Adipocyte (in vitro differentiated cells): ENCODE data around the gene BARX1.

Experiments used
- DNase-seq: peaks from one replicate; pipeline ENCODE4 v3.0.0-alpha.2; 2015; ENCODE audit warnings: low read depth
- H3K27me3 ChIP-seq: replicated peaks from 2 replicates; pipeline ENCODE4 v1.7.0; 2013; ENCODE audit warnings: mild to moderate bottlenecking, low read length, moderate library complexity; ENCODE audit not compliant: control insufficient read depth, insufficient read depth
- H3K36me3 ChIP-seq: 2 replicates; pipeline ENCODE4 v1.7.0; 2013; ENCODE audit warnings: low read length, mild to moderate bottlenecking, moderate library complexity; ENCODE audit not compliant: control insufficient read depth, insufficient read depth, severe bottlenecking
- H3K4me1 ChIP-seq: 2 replicates; pipeline ENCODE4 v1.7.0; 2013; ENCODE audit warnings: mild to moderate bottlenecking, low read length, moderate library complexity; ENCODE audit not compliant: control insufficient read depth, insufficient read depth
- H3K4me3 ChIP-seq: 2 replicates; pipeline ENCODE4 v1.7.0; 2013; ENCODE audit warnings: mild to moderate bottlenecking, low read length, moderate library complexity
- H3K9ac ChIP-seq: 2 replicates; pipeline ENCODE4 v1.7.0; 2013; ENCODE audit warnings: mild to moderate bottlenecking, low read length, moderate library complexity
- H3K9me3 ChIP-seq: 2 replicates; pipeline ENCODE4 v1.7.0; 2013; ENCODE audit warnings: mild to moderate bottlenecking, low read length, moderate library complexity; ENCODE audit not compliant: control insufficient read depth

BARX1 gene

GRCh38 chr9:93955981-93956784, 1.0 kb upstream of the BARX1 start:
- Histone ChIP-seq H3K4me3 (no peak overlapping the region), H3K27me3 (peaks cover 92% of the 10 kb centered on the region), H3K9ac (no peak overlapping the region), H3K36me3 (no peaks in the 10 kb centered on the region), H3K4me1 (peaks cover 11% of the 10 kb centered on the region), H3K9me3 (no peaks in the 10 kb centered on the region)
- DNase-seq = no peak

GRCh38 chr9:93954434-93955061, 607 bp downstream of the BARX1 start:
- H3K27me3 ChIP-seq = peaks cover 90% of the 10 kb centered on the region
- no peaks in the 10 kb centered on the region for H3K36me3 ChIP-seq
- no peak overlapping the region for H3K9ac ChIP-seq
- peaks cover 13% of the 10 kb centered on the region for H3K4me1 ChIP-seq
- no peak overlapping the region for H3K4me3 ChIP-seq
- DNase-seq = peak; percentile 67
- H3K9me3 ChIP-seq = peaks cover 6% of the 10 kb centered on the region

- H3K4me3 ChIP-seq = no peak overlapping the region
- H3K9ac ChIP-seq = no peak overlapping the region
- H3K36me3 ChIP-seq = no peaks in the 10 kb centered on the region
- peaks cover 90% of the 10 kb centered on the region for H3K27me3 ChIP-seq
- H3K9me3 ChIP-seq = peaks cover 8% of the 10 kb centered on the region
- DNase-seq = peak; percentile 26
- H3K4me1 ChIP-seq = peaks cover 9% of the 10 kb centered on the region
Observed at GRCh38 chr9:93953496-93954433, 1.4 kb downstream of the BARX1 start.

GRCh38 chr9:93952784-93953495, 2.2 kb downstream of the BARX1 start:
- Histone ChIP-seq H3K27me3 (peaks cover 90% of the 10 kb centered on the region), H3K9ac (no peak overlapping the region), H3K4me1 (peaks cover 9% of the 10 kb centered on the region), H3K36me3 (no peaks in the 10 kb centered on the region), H3K4me3 (no peak overlapping the region), H3K9me3 (peaks cover 8% of the 10 kb centered on the region)
- DNase-seq = no peak

- no peak overlapping the region for H3K4me3 ChIP-seq
Observed at GRCh38 chr9:93952119-93952783, 2.9 kb downstream of the BARX1 start.

GRCh38 chr9:93951655-93952118, 3.5 kb downstream of the BARX1 start:
- Histone ChIP-seq H3K4me1 (peaks cover 9% of the 10 kb centered on the region), H3K9ac (no peak overlapping the region), H3K4me3 (no peak overlapping the region), H3K27me3 (peaks cover 87% of the 10 kb centered on the region), H3K9me3 (peaks cover 8% of the 10 kb centered on the region), H3K36me3 (no peaks in the 10 kb centered on the region)
- DNase-seq = no peak

More at GRCh38 chr9:93952119-93952783, 2.9 kb downstream of the BARX1 start:
- no peak for DNase-seq
- Histone ChIP-seq H3K9ac (no peak overlapping the region), H3K4me1 (peaks cover 9% of the 10 kb centered on the region), H3K9me3 (peaks cover 8% of the 10 kb centered on the region), H3K27me3 (peaks cover 88% of the 10 kb centered on the region), H3K36me3 (no peaks in the 10 kb centered on the region)

- H3K4me3 ChIP-seq = peak overlapping the region; percentile 77
- peaks cover 87% of the 10 kb centered on the region for H3K27me3 ChIP-seq
- peaks cover 11% of the 10 kb centered on the region for H3K4me1 ChIP-seq
- peaks cover 8% of the 10 kb centered on the region for H3K9me3 ChIP-seq
- no peak for DNase-seq
- H3K36me3 ChIP-seq = no peaks in the 10 kb centered on the region
- no peak overlapping the region for H3K9ac ChIP-seq
Observed at GRCh38 chr9:93950619-93951601, 4.2 kb downstream of the BARX1 start.

- Histone ChIP-seq H3K9ac (no peak overlapping the region), H3K27me3 (peaks cover 91% of the 10 kb centered on the region), H3K9me3 (peaks cover 8% of the 10 kb centered on the region), H3K4me3 (no peak overlapping the region), H3K4me1 (peaks cover 14% of the 10 kb centered on the region), H3K36me3 (no peaks in the 10 kb centered on the region)
- DNase-seq = peak; percentile 59
Observed at GRCh38 chr9:93949694-93950449, 5.3 kb downstream of the BARX1 start.

- H3K4me3 ChIP-seq = no peak overlapping the region
- H3K9me3 ChIP-seq = peaks cover 8% of the 10 kb centered on the region
- peaks cover 90% of the 10 kb centered on the region for H3K27me3 ChIP-seq
- H3K36me3 ChIP-seq = no peaks in the 10 kb centered on the region
- H3K4me1 ChIP-seq = peaks cover 14% of the 10 kb centered on the region
- DNase-seq = no peak
- H3K9ac ChIP-seq = no peak overlapping the region
Observed at GRCh38 chr9:93949073-93949693, 6.0 kb downstream of the BARX1 start.
